ENCODE results near the gene BAIAP2L1.
A peak's percentile ranks its signal among the peaks of the same experiment; 100 is the strongest.

BAIAP2L1 gene

GRCh38 chr7:98242342-98242741 is 158.5 kb downstream of the BAIAP2L1 start (continued):
- TF ChIP-seq, protein P1, sequence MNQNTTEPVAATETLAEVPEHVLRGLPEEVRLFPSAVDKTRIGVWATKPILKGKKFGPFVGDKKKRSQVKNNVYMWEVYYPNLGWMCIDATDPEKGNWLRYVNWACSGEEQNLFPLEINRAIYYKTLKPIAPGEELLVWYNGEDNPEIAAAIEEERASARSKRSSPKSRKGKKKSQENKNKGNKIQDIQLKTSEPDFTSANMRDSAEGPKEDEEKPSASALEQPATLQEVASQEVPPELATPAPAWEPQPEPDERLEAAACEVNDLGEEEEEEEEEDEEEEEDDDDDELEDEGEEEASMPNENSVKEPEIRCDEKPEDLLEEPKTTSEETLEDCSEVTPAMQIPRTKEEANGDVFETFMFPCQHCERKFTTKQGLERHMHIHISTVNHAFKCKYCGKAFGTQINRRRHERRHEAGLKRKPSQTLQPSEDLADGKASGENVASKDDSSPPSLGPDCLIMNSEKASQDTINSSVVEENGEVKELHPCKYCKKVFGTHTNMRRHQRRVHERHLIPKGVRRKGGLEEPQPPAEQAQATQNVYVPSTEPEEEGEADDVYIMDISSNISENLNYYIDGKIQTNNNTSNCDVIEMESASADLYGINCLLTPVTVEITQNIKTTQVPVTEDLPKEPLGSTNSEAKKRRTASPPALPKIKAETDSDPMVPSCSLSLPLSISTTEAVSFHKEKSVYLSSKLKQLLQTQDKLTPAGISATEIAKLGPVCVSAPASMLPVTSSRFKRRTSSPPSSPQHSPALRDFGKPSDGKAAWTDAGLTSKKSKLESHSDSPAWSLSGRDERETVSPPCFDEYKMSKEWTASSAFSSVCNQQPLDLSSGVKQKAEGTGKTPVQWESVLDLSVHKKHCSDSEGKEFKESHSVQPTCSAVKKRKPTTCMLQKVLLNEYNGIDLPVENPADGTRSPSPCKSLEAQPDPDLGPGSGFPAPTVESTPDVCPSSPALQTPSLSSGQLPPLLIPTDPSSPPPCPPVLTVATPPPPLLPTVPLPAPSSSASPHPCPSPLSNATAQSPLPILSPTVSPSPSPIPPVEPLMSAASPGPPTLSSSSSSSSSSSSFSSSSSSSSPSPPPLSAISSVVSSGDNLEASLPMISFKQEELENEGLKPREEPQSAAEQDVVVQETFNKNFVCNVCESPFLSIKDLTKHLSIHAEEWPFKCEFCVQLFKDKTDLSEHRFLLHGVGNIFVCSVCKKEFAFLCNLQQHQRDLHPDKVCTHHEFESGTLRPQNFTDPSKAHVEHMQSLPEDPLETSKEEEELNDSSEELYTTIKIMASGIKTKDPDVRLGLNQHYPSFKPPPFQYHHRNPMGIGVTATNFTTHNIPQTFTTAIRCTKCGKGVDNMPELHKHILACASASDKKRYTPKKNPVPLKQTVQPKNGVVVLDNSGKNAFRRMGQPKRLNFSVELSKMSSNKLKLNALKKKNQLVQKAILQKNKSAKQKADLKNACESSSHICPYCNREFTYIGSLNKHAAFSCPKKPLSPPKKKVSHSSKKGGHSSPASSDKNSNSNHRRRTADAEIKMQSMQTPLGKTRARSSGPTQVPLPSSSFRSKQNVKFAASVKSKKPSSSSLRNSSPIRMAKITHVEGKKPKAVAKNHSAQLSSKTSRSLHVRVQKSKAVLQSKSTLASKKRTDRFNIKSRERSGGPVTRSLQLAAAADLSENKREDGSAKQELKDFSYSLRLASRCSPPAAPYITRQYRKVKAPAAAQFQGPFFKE (tag by site-specific recombination; IDR thresholded peaks at IDR 0.05; ENCODE audit: borderline replicate concordance), result no peak
- TF ChIP-seq ZNF518A (tag by site-specific recombination; conservative IDR thresholded peaks at IDR 0.05; ENCODE audit: low read depth) (no peak), PRDM6 (tag by site-specific recombination; IDR thresholded peaks at IDR 0.05) (no peak), ZNF623 (tag by site-specific recombination; IDR thresholded peaks at IDR 0.05) (no peak), EGR2 (tag by site-specific recombination; IDR thresholded peaks at IDR 0.05; ENCODE audit: low read depth) (peak; percentile 89), ZNF10 (tag by site-specific recombination; IDR thresholded peaks at IDR 0.05) (no peak), HOXD13 (CRISPR knock-in tag; IDR thresholded peaks at IDR 0.05; ENCODE audit: borderline replicate concordance) (no peak), ZFHX2 (tag by site-specific recombination; conservative IDR thresholded peaks at IDR 0.05) (peak; percentile 59)

DNA sequence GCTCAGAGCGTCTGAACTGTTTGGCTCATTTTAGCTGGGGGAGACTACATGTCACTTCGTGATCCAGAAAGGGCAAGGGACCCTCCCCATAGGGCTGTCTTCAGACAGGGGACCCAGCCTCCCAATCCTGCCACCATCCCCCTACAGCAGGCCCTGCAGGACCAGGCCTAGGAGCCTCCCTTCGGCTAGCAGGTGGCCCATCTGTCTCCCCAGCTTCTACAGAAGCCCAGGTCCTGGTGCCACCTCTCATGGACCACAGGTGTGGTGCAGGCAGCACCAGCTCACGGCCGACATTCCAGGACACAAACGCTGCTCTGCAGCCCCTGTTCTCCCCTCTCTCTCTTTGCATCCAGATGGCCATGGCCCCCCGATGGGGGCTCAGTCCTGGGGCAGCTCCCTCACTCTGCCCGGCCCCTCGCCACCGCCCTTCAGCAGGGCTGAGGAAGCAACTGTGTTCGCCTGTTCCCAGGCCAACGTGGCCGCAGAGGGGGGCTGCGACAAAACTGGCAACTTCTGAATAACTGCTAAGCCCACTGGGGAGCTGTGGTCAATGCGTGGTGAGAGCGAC is 159.1 kb downstream of the BAIAP2L1 start:
- H3K9me3 ChIP-seq (ENCODE audit: control insufficient read depth, insufficient read depth, low read depth, low read length), result no peaks in the 10 kb centered on the region
- ChIA-PET CTCF (interaction anchor here (0.6 to 1.8 kb wide), 5 partner anchors 9 to 599 kb away, joined by 3 to 7 read pairs (median 3); no protein-coding TSS in a partner anchor), POLR2A (interaction anchor here (0.6 kb wide), 2 partner anchors 17 to 169 kb away, joined by 3 to 5 read pairs; no protein-coding TSS in a partner anchor)
- H3K27ac ChIP-seq (ENCODE audit: extremely low read depth, low read depth, low read length), result no peak overlapping the region
- no peaks in the 10 kb centered on the region for H3K4me1 ChIP-seq (ENCODE audit: control insufficient read depth, insufficient read depth, low read length)
- H3K36me3 ChIP-seq (ENCODE audit: control insufficient read depth in 2 of 2, insufficient read depth in 1 of 2, low read length in 2 of 2), result peaks cover 0 to 9% of the 10 kb centered on the region in 2 experiments; a peak in 2 of 3 replicates
- no peak for TF ChIP-seq ZNF596 (tag by site-specific recombination; IDR thresholded peaks at IDR 0.05)
- no peak for TF ChIP-seq ZNF747 (tag by site-specific recombination; IDR thresholded peaks at IDR 0.05)
- TF ChIP-seq ZBTB6 (tag by site-specific recombination; IDR thresholded peaks at IDR 0.05), result no peak
- TF ChIP-seq, protein P2, sequence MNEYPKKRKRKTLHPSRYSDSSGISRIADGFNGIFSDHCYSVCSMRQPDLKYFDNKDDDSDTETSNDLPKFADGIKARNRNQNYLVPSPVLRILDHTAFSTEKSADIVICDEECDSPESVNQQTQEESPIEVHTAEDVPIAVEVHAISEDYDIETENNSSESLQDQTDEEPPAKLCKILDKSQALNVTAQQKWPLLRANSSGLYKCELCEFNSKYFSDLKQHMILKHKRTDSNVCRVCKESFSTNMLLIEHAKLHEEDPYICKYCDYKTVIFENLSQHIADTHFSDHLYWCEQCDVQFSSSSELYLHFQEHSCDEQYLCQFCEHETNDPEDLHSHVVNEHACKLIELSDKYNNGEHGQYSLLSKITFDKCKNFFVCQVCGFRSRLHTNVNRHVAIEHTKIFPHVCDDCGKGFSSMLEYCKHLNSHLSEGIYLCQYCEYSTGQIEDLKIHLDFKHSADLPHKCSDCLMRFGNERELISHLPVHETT (tag by site-specific recombination; IDR thresholded peaks at IDR 0.05), result no peak
- TF ChIP-seq MEIS1 (CRISPR knock-in tag; IDR thresholded peaks at IDR 0.05; ENCODE audit: borderline replicate concordance), result no peak
- no peak for TF ChIP-seq ZEB2 (tag by site-specific recombination; IDR thresholded peaks at IDR 0.05)
- H3K4me3 ChIP-seq (ENCODE audit: low read depth, low read length), result no peak overlapping the region
